ENCODE measurements around the gene PELI1. TPM values are rescaled to one million over a fixed set of nuclear protein-coding genes. Genes with fewer than 3 reads are reported as not detected.

The PELI1 gene
- total RNA-seq, 1 donor from 2014 or later = 34.1 TPM

DNA sequence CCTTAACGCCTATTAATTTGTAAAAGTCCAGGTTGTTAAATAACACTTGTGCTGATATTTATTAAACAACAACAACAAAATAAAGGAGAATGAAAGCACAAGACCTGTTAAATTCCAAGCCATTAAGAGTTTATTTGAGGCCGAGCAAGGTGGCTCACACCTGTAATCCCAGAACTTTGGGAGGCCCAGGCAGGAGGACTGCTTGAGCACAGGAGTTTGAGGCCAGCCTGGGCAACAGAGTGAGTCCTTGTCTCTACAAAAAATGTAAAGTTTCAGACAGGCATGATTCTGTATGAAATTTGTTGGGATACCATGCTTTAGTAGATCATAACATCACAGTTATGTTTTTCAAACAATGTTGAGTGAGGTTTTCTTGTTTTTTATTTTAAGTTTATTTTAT is 17.1 kb downstream of the PELI1 start:
- no peaks in the 10 kb centered on the region for H3K27me3 ChIP-seq (ENCODE audit: low read depth)
- TF ChIP-seq, protein P1, sequence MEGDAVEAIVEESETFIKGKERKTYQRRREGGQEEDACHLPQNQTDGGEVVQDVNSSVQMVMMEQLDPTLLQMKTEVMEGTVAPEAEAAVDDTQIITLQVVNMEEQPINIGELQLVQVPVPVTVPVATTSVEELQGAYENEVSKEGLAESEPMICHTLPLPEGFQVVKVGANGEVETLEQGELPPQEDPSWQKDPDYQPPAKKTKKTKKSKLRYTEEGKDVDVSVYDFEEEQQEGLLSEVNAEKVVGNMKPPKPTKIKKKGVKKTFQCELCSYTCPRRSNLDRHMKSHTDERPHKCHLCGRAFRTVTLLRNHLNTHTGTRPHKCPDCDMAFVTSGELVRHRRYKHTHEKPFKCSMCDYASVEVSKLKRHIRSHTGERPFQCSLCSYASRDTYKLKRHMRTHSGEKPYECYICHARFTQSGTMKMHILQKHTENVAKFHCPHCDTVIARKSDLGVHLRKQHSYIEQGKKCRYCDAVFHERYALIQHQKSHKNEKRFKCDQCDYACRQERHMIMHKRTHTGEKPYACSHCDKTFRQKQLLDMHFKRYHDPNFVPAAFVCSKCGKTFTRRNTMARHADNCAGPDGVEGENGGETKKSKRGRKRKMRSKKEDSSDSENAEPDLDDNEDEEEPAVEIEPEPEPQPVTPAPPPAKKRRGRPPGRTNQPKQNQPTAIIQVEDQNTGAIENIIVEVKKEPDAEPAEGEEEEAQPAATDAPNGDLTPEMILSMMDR (IDR thresholded peaks at IDR 0.05) = no peak
- H3K27ac ChIP-seq = no peak overlapping the region
- no peak overlapping the region for H3K4me3 ChIP-seq
- no peaks in the 10 kb centered on the region for H3K36me3 ChIP-seq
- peaks cover 24% of the 10 kb centered on the region for H3K4me1 ChIP-seq
- no peaks in the 10 kb centered on the region for H3K9me3 ChIP-seq
- intact Hi-C loops (cut with DNase I) = no loop called here
- ATAC-seq (no peak), DNase-seq (no peak)

DNA sequence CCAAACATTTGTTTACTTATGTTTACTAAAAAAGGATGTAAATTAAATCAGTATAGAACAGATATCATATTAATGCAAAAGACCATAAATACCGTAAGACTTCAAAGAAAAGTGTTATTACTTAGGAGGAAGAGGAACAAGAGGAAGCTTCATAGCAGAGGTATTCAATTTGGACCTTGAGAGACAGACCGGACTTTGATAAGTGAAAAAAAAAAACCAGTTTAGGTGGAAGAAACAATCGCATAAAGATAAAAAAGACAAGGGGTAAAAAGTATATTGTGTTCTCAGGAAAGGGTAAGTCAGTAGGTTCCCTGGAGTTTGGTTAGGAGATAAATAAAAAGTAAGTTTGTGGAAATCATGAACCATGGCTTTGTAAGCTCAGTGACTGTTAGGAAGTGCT is 17.6 kb downstream of the PELI1 start:
- no peaks in the 10 kb centered on the region for H3K36me3 ChIP-seq
- TF ChIP-seq, protein P1 (IDR thresholded peaks at IDR 0.05) = no peak
- no peaks in the 10 kb centered on the region for H3K27me3 ChIP-seq (ENCODE audit: low read depth)
- H3K27ac ChIP-seq = no peak overlapping the region
- no peak for ATAC-seq
- H3K4me3 ChIP-seq = no peak overlapping the region
- H3K4me1 ChIP-seq = peaks cover 24% of the 10 kb centered on the region
- DNase-seq = no peak
- no peaks in the 10 kb centered on the region for H3K9me3 ChIP-seq
- intact Hi-C loops (cut with DNase I) = no loop called here

DNA sequence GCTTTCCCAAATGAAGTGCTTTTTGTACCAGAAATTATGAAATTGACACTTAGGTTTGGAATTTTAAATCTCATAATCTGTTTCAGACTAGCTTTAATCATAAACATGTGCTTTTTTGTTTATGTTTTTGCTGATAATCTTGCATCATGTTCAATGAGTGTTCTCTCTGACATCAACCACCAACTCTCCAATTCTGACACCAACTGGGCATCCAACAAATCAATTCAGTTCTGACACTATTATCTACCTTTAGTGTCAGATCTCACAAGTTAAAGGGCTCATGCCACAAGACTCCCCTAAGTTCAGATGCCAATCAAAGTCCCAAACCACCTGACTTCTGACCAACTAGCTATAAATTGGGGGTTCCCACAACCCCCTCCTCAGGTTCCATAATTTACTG is 19.6 kb downstream of the PELI1 start:
- DNase-seq = no peak
- H3K4me1 ChIP-seq = peaks cover 12% of the 10 kb centered on the region

DNA sequence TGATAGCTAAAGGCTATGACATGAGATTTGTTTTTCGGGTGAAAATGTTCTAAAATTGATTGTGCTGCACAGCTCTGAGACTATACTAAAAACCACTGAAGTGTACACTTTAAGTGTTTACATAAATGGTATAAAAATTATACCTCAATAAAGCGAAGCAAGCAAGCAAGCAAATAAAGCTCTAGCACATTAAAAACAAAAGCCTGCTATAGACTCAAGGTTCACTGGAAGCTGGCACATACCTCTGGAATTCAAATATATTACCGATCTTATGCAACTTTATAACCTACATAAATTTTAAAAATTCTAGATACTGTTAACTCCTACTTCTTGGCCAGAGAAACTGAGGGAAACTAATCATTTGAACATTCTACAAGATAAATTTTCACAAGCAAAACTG is 20.1 kb downstream of the PELI1 start:
- TF ChIP-seq, protein P1 (IDR thresholded peaks at IDR 0.05) = no peak
- intact Hi-C loops (cut with DNase I) = no loop called here
- DNase-seq (no peak), ATAC-seq (no peak)
- Histone ChIP-seq H3K36me3 (no peaks in the 10 kb centered on the region), H3K27me3 (ENCODE audit: low read depth) (no peaks in the 10 kb centered on the region), H3K27ac (no peak overlapping the region), H3K4me1 (peaks cover 10% of the 10 kb centered on the region), H3K9me3 (no peaks in the 10 kb centered on the region), H3K4me3 (no peak overlapping the region)

More for the DNA sequence above, 19.6 kb downstream of the PELI1 start:
- H3K4me3 ChIP-seq = no peak overlapping the region
- no peaks in the 10 kb centered on the region for H3K9me3 ChIP-seq
- intact Hi-C loops (cut with DNase I) = no loop called here
- H3K36me3 ChIP-seq = no peaks in the 10 kb centered on the region
- ATAC-seq = no peak
- no peaks in the 10 kb centered on the region for H3K27me3 ChIP-seq (ENCODE audit: low read depth)
- H3K27ac ChIP-seq = no peak overlapping the region
- TF ChIP-seq, protein P1 (IDR thresholded peaks at IDR 0.05) = no peak

GRCh38 chr2:64123740-64124139 is 20.5 kb downstream of the PELI1 start:
- ATAC-seq (no peak), DNase-seq (no peak)
- intact Hi-C loops (cut with DNase I) = no loop called here
- TF ChIP-seq, protein P1 (IDR thresholded peaks at IDR 0.05) = no peak
- Histone ChIP-seq H3K4me3 (no peak overlapping the region), H3K27me3 (ENCODE audit: low read depth) (no peaks in the 10 kb centered on the region), H3K27ac (no peak overlapping the region), H3K9me3 (no peaks in the 10 kb centered on the region), H3K36me3 (no peaks in the 10 kb centered on the region), H3K4me1 (peaks cover 10% of the 10 kb centered on the region)

DNA sequence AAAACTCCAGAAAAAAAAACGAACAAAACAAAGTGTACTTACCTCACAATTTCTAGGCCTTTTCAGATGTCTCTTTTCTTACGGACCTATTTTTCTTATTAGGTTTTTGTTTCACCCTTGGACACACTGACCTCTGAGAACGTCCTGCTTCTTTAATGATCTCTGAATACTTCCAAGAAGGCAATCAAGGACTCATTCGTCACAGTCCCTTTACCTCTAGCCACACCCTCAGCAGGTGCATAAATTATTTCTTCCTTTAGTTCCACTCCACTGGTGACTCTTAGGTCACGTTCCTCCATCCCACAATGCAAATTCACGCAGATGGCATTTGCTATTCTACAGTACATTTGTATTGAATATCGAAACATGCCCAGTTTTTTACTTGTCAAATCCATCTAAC is 21.9 kb downstream of the PELI1 start:
- Histone ChIP-seq H3K4me3 (no peak overlapping the region), H3K36me3 (no peaks in the 10 kb centered on the region), H3K4me1 (peaks cover 13% of the 10 kb centered on the region), H3K27me3 (ENCODE audit: low read depth) (no peaks in the 10 kb centered on the region), H3K9me3 (no peaks in the 10 kb centered on the region), H3K27ac (no peak overlapping the region)
- TF ChIP-seq, protein P1 (IDR thresholded peaks at IDR 0.05) = no peak
- ATAC-seq = no peak
- intact Hi-C loops (cut with DNase I) = no loop called here
- DNase-seq = no peak
